ENCODE results near the gene CAST. TPM values are rescaled to one million over a fixed set of nuclear protein-coding genes. Genes with fewer than 3 reads are reported as not detected.

The CAST gene
- total and polyA plus RNA-seq, 2 donors (not counting 1 experiment from before 2014, with no cell fraction given): 41.0 to 231 TPM

GRCh38 chr5:96683810-96684209, 21.6 kb downstream of the CAST start:
- Mint-ChIP-seq H3K4me1 (peaks cover 38% of the 10 kb centered on the region), H3K27me3 (no peaks in the 10 kb centered on the region), H3K4me3 (no peak overlapping the region), H3K27ac (no peak overlapping the region), H3K9me3 (ENCODE audit: insufficient read depth) (no peaks in the 10 kb centered on the region)
- TF ChIP-seq CTCF (IDR thresholded peaks at IDR 0.05): no peak
- TF ChIP-seq EZH2 (IDR thresholded peaks at IDR 0.05; ENCODE audit: borderline replicate concordance, insufficient read depth, low read depth, low read length, poor library complexity, severe bottlenecking): no peak
- intact Hi-C loops (cut with micrococcal nuclease): no loop called here
- ChIA-PET CTCF (interaction anchor here (5.7 kb wide), 1 partner anchor 69 kb away, joined by 28 read pairs; no protein-coding TSS in a partner anchor), POLR2A (no interaction called here)
- no peak overlapping the region for H3K27ac ChIP-seq (ENCODE audit: low read length in 2 of 2)
- no peak overlapping the region for H3K4me2 ChIP-seq (replicated peaks; ENCODE audit: low read depth, low read length, poor library complexity, severe bottlenecking)
- H3K36me3 ChIP-seq (replicated peaks in 1 of 2; ENCODE audit: control extremely low read depth in 1 of 2, control insufficient read depth in 1 of 2, extremely low read depth in 1 of 2, insufficient read depth in 2 of 2, low read length in 1 of 2): peaks cover 0 to 13% of the 10 kb centered on the region in 2 experiments
- H4K20me1 ChIP-seq (ENCODE audit: control insufficient read depth, insufficient read depth, low read length, poor library complexity, severe bottlenecking): peaks cover 49% of the 10 kb centered on the region
- ATAC-seq (ENCODE audit: low read depth) (no peak), DNase-seq (no peak)
- H3K9ac ChIP-seq (ENCODE audit: low read length): no peak overlapping the region
- no peak overlapping the region for H3K4me3 ChIP-seq (ENCODE audit: control extremely low read depth in 1 of 5, extremely low read depth in 1 of 5, insufficient read depth in 1 of 5, low read depth in 2 of 5, low read length in 4 of 5)
- H2AFZ ChIP-seq (ENCODE audit: insufficient read depth, low read depth, low read length, poor library complexity, severe bottlenecking): no peak overlapping the region
- H3K9me3 ChIP-seq (ENCODE audit: control extremely low read depth in 1 of 3, control insufficient read depth in 2 of 3, insufficient read depth in 1 of 3, low read length in 2 of 3): no peaks in the 10 kb centered on the region
- H3K27me3 ChIP-seq (replicated peaks in 1 of 4; ENCODE audit: control extremely low read depth in 1 of 4, control insufficient read depth in 3 of 4, insufficient read depth in 4 of 4, low read length in 3 of 4): no peaks in the 10 kb centered on the region
- H3K79me2 ChIP-seq (ENCODE audit: control insufficient read depth, insufficient read depth, low read length): peaks cover 46% of the 10 kb centered on the region
- peaks cover 7 to 10% of the 10 kb centered on the region in 2 donors for H3K4me1 ChIP-seq (ENCODE audit: control insufficient read depth in 2 of 2, insufficient read depth in 2 of 2, low read length in 2 of 2)

- WGBS (ENCODE audit: insufficient coverage): 92% methylated on average over 5 of the region's 5 CpGs
- no peak overlapping the region for H3K4me3 ChIP-seq (ENCODE audit: control extremely low read depth in 1 of 5, extremely low read depth in 1 of 5, insufficient read depth in 1 of 5, low read depth in 2 of 5, low read length in 4 of 5)
- Mint-ChIP-seq H3K4me1 (peaks cover 34% of the 10 kb centered on the region), H3K27me3 (no peaks in the 10 kb centered on the region), H3K4me3 (no peak overlapping the region), H3K9me3 (ENCODE audit: insufficient read depth) (no peaks in the 10 kb centered on the region), H3K27ac (no peak overlapping the region)
- peaks cover 7 to 10% of the 10 kb centered on the region in 2 donors for H3K4me1 ChIP-seq (ENCODE audit: control insufficient read depth in 2 of 2, insufficient read depth in 2 of 2, low read length in 2 of 2)
- H3K9me3 ChIP-seq (ENCODE audit: control extremely low read depth in 1 of 3, control insufficient read depth in 2 of 3, insufficient read depth in 1 of 3, low read length in 2 of 3): no peaks in the 10 kb centered on the region
- H3K27me3 ChIP-seq (replicated peaks in 1 of 4; ENCODE audit: control extremely low read depth in 1 of 4, control insufficient read depth in 3 of 4, insufficient read depth in 4 of 4, low read length in 3 of 4): no peaks in the 10 kb centered on the region
- POLR2A ChIA-PET: no interaction called here
- CTCF ChIA-PET: interaction anchor here (0.7 to 5.7 kb wide), 7 partner anchors 10 to 75 kb away, joined by 3 to 28 read pairs (median 4); partner anchors contain the start of gene CAST
- H3K9ac ChIP-seq (ENCODE audit: low read length): no peak overlapping the region
- peaks cover 50% of the 10 kb centered on the region for H3K79me2 ChIP-seq (ENCODE audit: control insufficient read depth, insufficient read depth, low read length)
- DNase-seq (no peak), ATAC-seq (ENCODE audit: low read depth) (no peak)
- no peak overlapping the region for H2AFZ ChIP-seq (ENCODE audit: insufficient read depth, low read depth, low read length, poor library complexity, severe bottlenecking)
- no peak for TF ChIP-seq CTCF (IDR thresholded peaks at IDR 0.05)
- TF ChIP-seq EZH2 (IDR thresholded peaks at IDR 0.05; ENCODE audit: borderline replicate concordance, insufficient read depth, low read depth, low read length, poor library complexity, severe bottlenecking): no peak
- H3K36me3 ChIP-seq (replicated peaks in 1 of 2; ENCODE audit: control extremely low read depth in 1 of 2, control insufficient read depth in 1 of 2, extremely low read depth in 1 of 2, insufficient read depth in 2 of 2, low read length in 1 of 2): peaks cover 0 to 7% of the 10 kb centered on the region in 2 experiments
- no peak overlapping the region for H3K4me2 ChIP-seq (replicated peaks; ENCODE audit: low read depth, low read length, poor library complexity, severe bottlenecking)
- intact Hi-C loops (cut with micrococcal nuclease): no loop called here
- H3K27ac ChIP-seq (ENCODE audit: low read length in 2 of 2): no peak overlapping the region
- peaks cover 62% of the 10 kb centered on the region for H4K20me1 ChIP-seq (ENCODE audit: control insufficient read depth, insufficient read depth, low read length, poor library complexity, severe bottlenecking)
These were observed 24.9 kb downstream of the CAST start for GRCh38 chr5:96687080-96687479.
